Dermis microvascular lymphatic vessel endothelial cell (primary cell): ENCODE results near the gene CCDC152. TPM values are rescaled to one million over a fixed set of nuclear protein-coding genes. Genes with fewer than 3 reads are reported as not detected.
"Not testable (repeated sequence)": the region's sequence is repeated elsewhere in the genome, so short reads cannot be mapped to it uniquely, and the experiment has no call there.

Source experiments
- DNase-seq, 2 donors: peaks; one replicate each; pipeline versions ENCODE4 v3.0.0 to v3.0.0-alpha.2; 2010; ENCODE audit warnings: low read depth in 2 of 2
- total RNA-seq: library from RNA; depleted of rRNA; stranded (reverse); fragments of >200 nt; gene quantifications from 2 replicates; pipeline ENCODE4 v1.2.1, GENCODE V29; 2014

CCDC152 gene
- total RNA-seq, 1 donor from 2014 or later: 0.26 TPM

GRCh38 chr5:42811591-42812446 lies 55.2 kb downstream of the CCDC152 start, which contains the start of gene SELENOP:
TSS of gene SELENOP (minus strand) at chr5:42811892. CDS start at chr5:42808353, 3,539 bp downstream.
- DNase-seq: peak in 1 of 2 donors; percentile 41

- no peak for DNase-seq
Observed at GRCh38 chr5:42812620-42813019, 56.0 kb downstream of the CCDC152 start.

GRCh38 chr5:42813533-42813932 lies 56.9 kb downstream of the CCDC152 start:
- DNase-seq: no peak

DNA sequence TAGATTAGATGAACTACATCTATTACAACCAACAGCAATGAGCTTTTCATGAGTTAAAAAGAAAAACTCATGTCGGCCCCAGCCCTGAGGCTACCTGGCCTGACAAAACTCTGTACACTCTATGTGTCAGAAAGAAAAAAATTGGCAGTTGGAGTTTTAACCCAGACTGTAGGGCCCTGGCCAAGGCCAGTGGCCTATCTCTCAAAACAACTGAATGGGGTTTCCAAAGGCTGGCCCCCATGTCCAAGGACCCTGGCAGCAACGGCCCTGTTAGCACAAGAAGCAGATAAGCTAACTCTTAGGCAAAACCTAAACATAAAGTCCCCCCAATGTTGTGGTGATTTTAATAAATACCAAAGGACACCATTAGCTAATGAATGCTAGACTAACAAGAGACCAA lies 59.9 kb downstream of the CCDC152 start:
- not testable (repeated sequence) for DNase-seq

GRCh38 chr5:42819745-42820144 lies 63.1 kb downstream of the CCDC152 start:
- no peak for DNase-seq

DNA sequence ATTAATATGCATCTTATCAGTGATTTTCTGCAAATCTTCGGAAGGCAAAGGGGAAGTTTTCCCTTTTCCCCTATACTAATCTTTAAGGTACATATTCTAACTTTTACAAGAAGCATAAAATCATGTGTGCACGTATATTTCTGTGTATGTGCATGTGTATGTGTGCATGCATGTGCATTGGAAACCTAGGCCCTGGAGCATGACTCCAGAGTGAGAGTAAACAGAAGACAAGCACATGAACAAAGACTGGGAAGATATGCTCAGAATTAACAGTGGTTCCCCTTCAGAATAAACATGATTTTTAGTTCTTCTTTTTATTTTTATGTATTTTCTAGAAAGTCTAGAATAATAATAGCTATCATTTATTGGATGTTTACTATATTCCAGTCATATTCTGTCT lies 65.9 kb downstream of the CCDC152 start:
- DNase-seq: no peak

- DNase-seq: no peak
Observed at GRCh38 chr5:42824347-42824976, 67.8 kb downstream of the CCDC152 start.

DNA sequence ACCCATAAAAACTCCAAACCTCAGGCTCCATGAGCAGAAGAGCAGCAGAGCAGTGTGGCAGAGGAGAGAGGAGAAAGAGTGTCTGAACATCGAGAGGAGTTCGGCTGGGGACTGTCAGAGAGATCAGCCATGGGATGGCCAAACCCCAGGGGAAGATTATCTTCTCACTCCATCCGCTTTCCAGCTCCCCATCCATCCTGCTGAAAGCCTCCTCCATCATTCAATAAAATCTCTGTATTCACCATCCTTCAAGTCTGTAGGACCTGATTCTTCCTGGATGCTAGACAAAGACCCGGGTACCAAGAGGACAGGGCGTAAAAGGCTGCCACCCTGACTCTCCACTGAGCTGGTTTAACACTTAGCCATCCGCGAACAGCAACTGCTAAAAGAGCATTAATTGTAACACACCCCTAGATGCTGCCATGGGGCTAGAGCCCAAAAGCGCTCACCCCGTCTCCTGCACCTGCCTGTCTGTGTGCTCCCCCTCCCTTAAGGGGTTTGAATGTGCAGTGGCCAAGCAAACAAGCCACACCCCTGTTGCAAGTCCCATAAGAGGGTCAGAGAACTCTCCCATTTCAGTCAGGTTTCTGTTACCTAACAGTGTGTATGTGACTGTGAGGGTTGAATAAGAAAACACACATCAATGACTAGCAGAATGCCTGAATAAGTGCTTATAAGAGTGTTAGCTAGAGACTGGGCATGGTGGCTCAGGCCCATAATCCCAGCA lies 69.0 kb downstream of the CCDC152 start:
- DNase-seq: no peak

DNA sequence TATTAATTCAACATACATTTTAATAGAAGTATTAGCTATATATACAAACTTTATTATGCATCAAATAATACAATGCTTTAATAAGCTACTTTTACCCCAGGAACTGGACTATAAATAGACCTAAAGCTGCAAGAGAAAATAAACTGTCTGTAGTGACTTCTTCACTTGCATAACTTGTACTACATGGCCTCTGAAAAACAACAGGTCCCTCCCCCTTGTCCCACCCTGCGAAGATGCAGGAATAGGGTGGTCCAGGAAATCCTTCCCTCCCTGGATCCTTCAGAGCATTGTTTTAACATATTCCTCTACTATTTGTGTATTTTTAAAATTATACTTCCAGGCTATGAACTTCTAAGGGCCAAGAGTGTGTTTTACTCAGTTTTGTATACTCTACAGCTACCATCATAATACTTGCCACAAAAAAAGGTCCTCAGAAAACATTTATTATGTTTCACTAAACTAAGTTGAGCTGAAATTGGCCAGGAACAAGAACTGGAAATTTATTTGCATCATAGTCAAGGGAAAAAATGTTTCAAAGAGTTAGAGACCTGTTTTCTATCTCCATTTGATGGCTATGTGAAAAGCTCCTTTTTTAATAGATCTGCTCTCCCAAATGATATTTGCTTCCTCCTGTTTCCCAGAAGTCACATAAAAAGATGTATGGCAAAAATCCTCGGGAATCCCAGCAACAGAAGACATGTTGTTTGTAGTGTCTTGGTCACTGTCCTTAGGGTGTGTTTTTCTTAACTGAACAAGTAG lies 70.3 kb downstream of the CCDC152 start:
- no peak for DNase-seq

- DNase-seq: no peak
Observed at GRCh38 chr5:42828671-42829070, 72.1 kb downstream of the CCDC152 start.

DNA sequence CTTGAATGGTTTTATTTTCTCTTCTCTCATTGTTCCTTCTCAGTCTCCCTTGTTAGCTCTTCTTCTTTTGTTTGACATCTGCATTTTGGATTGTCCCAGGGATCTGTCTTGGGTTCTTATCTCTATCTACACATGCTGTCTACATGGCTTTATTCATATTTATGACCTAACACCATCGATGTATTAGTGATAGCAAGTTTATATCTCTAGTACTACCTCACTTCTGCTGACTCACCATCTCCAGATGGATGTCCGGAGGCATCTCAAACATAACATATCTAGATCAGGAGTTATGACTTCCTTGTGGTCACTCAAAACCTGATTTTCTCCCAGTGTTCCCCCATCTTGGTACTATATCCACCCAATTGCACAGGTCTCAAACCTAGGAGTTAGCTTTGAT lies 74.3 kb downstream of the CCDC152 start:
- no peak for DNase-seq

DNA sequence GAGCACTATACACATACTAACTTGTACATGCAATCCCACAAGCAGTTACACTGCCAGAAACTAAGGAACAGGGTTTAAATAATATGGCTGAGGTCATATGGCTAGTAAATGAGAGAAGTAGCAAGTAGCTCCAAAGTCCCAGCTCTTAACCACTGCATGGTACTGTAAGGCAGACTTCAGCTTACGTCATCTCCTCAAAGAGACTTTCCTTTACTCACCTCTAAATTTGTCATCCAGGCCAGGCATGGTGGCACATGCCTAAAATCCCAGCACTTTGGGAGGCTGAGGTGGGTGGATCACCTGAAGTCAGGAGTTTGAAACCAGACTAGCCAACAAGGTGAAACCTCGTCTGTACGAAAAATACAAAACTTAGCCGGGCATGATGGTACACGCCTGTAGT lies 75.4 kb downstream of the CCDC152 start:
- DNase-seq: no peak

GRCh38 chr5:42836070-42836769 lies 79.6 kb downstream of the CCDC152 start:
- no peak for DNase-seq

- DNase-seq: no peak
Observed at GRCh38 chr5:42837601-42838000, 81.0 kb downstream of the CCDC152 start.

DNA sequence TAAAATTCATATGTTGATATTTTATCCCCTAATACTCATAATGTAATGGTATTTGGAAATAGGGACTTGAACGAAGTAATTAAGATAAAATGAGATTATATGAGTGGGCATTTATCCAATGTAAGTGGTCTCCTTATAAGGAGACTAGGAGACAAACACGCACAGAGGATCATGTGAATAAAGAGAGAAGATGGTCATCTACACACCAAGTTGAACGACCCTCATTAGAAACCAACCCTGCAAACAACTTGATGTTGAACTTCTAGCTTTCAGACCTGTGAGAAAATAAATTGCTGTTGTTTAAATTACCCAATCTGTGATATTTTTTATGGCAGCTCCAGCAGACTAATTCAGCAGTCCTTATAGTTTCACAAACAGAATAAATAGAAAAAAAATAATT lies 82.6 kb downstream of the CCDC152 start:
- DNase-seq: no peak

DNA sequence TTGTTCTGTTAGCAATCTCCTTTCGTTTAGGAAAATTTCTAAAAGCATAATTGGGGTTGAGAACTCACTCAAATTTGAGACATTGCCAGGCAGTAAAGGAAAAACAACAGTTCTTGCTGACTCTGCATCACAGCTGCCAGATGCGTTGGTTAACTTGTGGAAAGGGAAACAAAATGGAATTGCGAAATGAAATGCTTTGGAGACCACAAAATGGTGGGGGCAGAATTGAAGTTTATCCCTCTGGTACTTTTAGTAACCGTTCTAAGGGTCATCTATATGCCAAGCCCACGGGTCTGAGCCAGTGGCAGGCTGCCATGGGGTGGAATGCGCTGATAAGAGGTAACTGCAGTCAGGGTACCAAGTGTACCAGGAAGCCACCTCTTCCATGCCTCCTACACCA lies 83.7 kb downstream of the CCDC152 start:
- DNase-seq: peak in 1 of 2 donors; percentile 32

GRCh38 chr5:42840842-42841567 lies 84.4 kb downstream of the CCDC152 start:
- DNase-seq: no peak

DNA sequence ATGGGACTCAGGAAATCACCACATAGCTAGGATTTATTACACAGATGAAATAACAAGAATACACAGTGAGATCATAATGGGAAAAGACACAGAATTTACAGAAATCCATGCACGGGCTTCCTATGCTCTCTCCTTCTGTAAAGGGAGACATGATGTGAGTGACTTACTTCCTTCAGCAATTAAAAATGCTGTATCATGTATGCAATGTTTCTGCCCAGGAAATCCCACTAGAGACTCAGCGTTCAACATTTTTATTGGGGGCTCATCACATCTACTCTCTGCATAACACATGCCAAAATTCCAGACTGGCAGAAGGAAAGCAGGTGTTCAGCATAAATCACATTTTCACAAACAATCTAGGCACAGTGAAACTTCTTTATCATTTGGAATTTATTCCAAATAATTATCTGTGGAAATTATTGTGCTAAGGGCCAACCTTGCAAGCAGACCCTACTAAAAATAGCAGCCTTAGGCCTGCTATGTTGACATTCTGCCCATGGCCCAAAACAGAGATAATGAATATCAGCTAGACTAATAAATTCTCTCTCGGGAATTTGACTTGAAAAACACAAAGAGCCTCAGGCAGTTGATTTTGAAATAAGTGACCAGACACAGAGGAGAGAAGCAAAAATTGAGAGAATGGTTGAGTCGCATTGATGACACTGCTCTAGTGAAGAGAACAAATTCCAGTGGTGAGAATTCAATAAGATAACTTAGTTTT lies 86.5 kb downstream of the CCDC152 start:
- DNase-seq: no peak

DNA sequence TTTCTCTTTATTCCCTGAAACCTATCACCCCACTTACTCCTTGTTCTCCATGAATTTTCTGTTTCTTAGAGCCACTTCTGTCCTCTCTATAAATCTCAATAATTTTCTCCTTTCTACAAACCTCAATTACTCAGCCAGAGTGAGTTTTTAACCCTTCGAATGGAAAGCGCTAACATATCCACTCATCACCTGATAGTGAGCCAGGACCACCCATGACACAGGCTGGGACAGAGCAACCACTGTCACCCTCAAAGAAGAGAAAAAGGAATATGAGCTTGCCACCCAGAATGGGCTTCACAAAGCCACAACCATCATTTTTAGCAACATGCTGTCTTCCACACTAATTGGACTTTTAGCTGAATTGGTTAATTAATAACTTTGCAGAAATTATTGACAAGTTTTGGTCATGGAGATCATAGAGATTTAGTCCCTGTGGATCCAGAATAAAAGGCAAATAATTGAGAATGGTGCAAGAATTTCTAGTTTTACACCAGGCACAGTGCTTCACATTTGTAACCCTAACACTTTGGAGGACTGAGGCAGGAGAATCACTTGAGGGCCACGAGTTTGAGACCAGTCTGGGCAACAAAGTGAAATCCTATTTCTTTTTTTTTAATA lies 87.2 kb downstream of the CCDC152 start:
- DNase-seq: no peak
